Mucosa of descending colon (tissue), 3 donors: Measurements from ENCODE around the gene HSPA12B. TPM values are rescaled to one million over a fixed set of nuclear protein-coding genes. Genes with fewer than 3 reads are reported as not detected.

Experiments
- ATAC-seq: fragments of 200-7000 bp; cut with Tn5 transposase; one replicate; pipeline ENCODE4 v1.9.1; 2020; ENCODE audit warnings: mild to moderate bottlenecking, moderate library complexity
- DNase-seq, 3 donors: peaks; one replicate each; pipeline ENCODE4 v3.0.0-alpha.2; 2020
- H3K36me3 ChIP-seq: fragments of 200-600 bp; one replicate; pipeline ENCODE4 v1.8.0; 2021; ENCODE audit warnings: low read depth, mild to moderate bottlenecking
- H3K4me1 ChIP-seq: fragments of 200-600 bp; one replicate; pipeline ENCODE4 v1.8.0; 2021; ENCODE audit warnings: low read depth, mild to moderate bottlenecking
- H3K4me3 ChIP-seq: fragments of 200-600 bp; one replicate; pipeline ENCODE4 v1.8.0; 2021; ENCODE audit warnings: mild to moderate bottlenecking
- H3K9me3 ChIP-seq: fragments of 200-600 bp; one replicate; pipeline ENCODE4 v1.8.0; 2021; ENCODE audit warnings: mild to moderate bottlenecking
- CTCF ChIP-seq: fragments of 200-600 bp; IDR thresholded peaks from one replicate; pipeline ENCODE4 v1.8.0; 2022; ENCODE audit warnings: antibody characterized with exemption, mild to moderate bottlenecking
- intact Hi-C, 2 donors: fragments of 100-400 bp; cut with DNase I in 1 of 2; cut with micrococcal nuclease in 1 of 2; formaldehyde crosslinking; loops; one replicate each; pipeline versions ENCODE4 v1.11.0 to v1.11.1; 2022; cut with DNase I, micrococcal nuclease
- total RNA-seq, 3 donors: library from RNA; stranded (reverse); fragmentation: NEBNext Ultra II Directional in 2 of 3; extraction: Animal tissue kit (Norgen Biotek cat#: 25700) in 2 of 3; gene quantifications; one replicate each; pipeline versions ENCODE4 v1.2.1 to v1.2.4, GENCODE V29; 2021 to 2023
- donor health status: DM: no; HTN: no; CAD: no; lungs with moderate emphysema.
- donor health status: DM: no; HTN: no; CAD: no.
- donor health status: DM: no; HTN: yes; CAD: no.

The HSPA12B gene
- total RNA-seq, 3 donors from 2014 or later, result 1.2 to 5.9 (median 3.4) TPM

GRCh38 chr20:3755814-3756480, 23.5 kb downstream of the HSPA12B start:
- ATAC-seq, result no peak
- intact Hi-C loops, result no loop called here
- H3K9me3 ChIP-seq, result no peaks in the 10 kb centered on the region
- no peak overlapping the region for H3K4me3 ChIP-seq
- TF ChIP-seq CTCF, result no peak
- peaks cover 7% of the 10 kb centered on the region for H3K4me1 ChIP-seq
- no peak for DNase-seq
- no peaks in the 10 kb centered on the region for H3K36me3 ChIP-seq

GRCh38 chr20:3757268-3757667, 24.8 kb downstream of the HSPA12B start:
- TF ChIP-seq CTCF, result no peak
- Histone ChIP-seq H3K4me1 (no peaks in the 10 kb centered on the region), H3K36me3 (no peaks in the 10 kb centered on the region)

GRCh38 chr20:3758566-3758965, 26.1 kb downstream of the HSPA12B start:
- DNase-seq, result no peak
- intact Hi-C loops, result no loop called here
- no peak for TF ChIP-seq CTCF
- no peak for ATAC-seq
- no peaks in the 10 kb centered on the region for H3K36me3 ChIP-seq
- H3K4me1 ChIP-seq, result no peaks in the 10 kb centered on the region
- no peak overlapping the region for H3K4me3 ChIP-seq
- no peaks in the 10 kb centered on the region for H3K9me3 ChIP-seq

More at GRCh38 chr20:3757268-3757667, 24.8 kb downstream of the HSPA12B start:
- intact Hi-C loops, result no loop called here
- Histone ChIP-seq H3K4me3 (no peak overlapping the region), H3K9me3 (no peaks in the 10 kb centered on the region)
- DNase-seq (no peak), ATAC-seq (no peak)

- no peaks in the 10 kb centered on the region for H3K4me1 ChIP-seq
- no peak for TF ChIP-seq CTCF
- no peak for ATAC-seq
- H3K36me3 ChIP-seq, result no peaks in the 10 kb centered on the region
- no peak for DNase-seq
- intact Hi-C loops, result no loop called here
- H3K4me3 ChIP-seq, result no peak overlapping the region
- no peaks in the 10 kb centered on the region for H3K9me3 ChIP-seq
These were observed 26.9 kb downstream of the HSPA12B start for GRCh38 chr20:3759316-3759823.

GRCh38 chr20:3759884-3760283, 27.4 kb downstream of the HSPA12B start:
- H3K4me1 ChIP-seq, result no peaks in the 10 kb centered on the region
- H3K36me3 ChIP-seq, result no peaks in the 10 kb centered on the region

More at GRCh38 chr20:3759884-3760283, 27.4 kb downstream of the HSPA12B start:
- intact Hi-C loops, result no loop called here
- TF ChIP-seq CTCF, result no peak
- no peak for ATAC-seq
- DNase-seq, result no peak
- Histone ChIP-seq H3K4me3 (no peak overlapping the region), H3K9me3 (no peaks in the 10 kb centered on the region)
